H1 (cell line): ENCODE measurements around the gene PSMB11. TPM values are rescaled to one million over a fixed set of nuclear protein-coding genes. Genes with fewer than 3 reads are reported as not detected.

Experiments used
- CTCF ChIA-PET: fragments of 300-600 bp; sonication (Branson Sonifier 250); formaldehyde crosslinking; loops from one replicate; lab custom pipeline; 2021; ENCODE audit not compliant: partially characterized antibody; lab: Charles Lee
- POLR2A ChIA-PET: fragments of 300-600 bp; sonication (Branson Sonifier 250); formaldehyde crosslinking; loops from one replicate; lab custom pipeline; 2021; ENCODE audit warnings: inconsistent platforms; ENCODE audit not compliant: partially characterized antibody; lab: Charles Lee
- DNase-seq, 2 experiments: peaks; one replicate each; pipeline versions ENCODE4 v3.0.0 to v3.0.0-alpha.2; 2010 to 2022; ENCODE audit warnings: low spot score in 2 of 2, low read depth in 1 of 2, mixed read lengths in 1 of 2
- FAIRE-seq: peaks from 2 replicates; lab custom pipeline; 2011; peaks lifted over from hg19 to GRCh38; lab: Jason Lieb, UNC
- H2AFZ ChIP-seq: 2 replicates; pipeline ENCODE4 v1.8.1; 2012; ENCODE audit warnings: low read length, inconsistent platforms
- H2AK5ac ChIP-seq: 2 replicates; pipeline ENCODE4 v1.6.1; 2013; ENCODE audit warnings: low read depth, low read length
- H2BK120ac ChIP-seq: replicated peaks from 2 replicates; pipeline ENCODE3; 2013; ENCODE audit warnings: low read depth, low read length, inconsistent platforms
- H2BK12ac ChIP-seq: 2 replicates; pipeline ENCODE4 v1.6.1; 2013; ENCODE audit warnings: low read depth, low read length
- H2BK15ac ChIP-seq: 2 replicates; pipeline ENCODE4 v1.6.1; 2013; ENCODE audit warnings: low read length
- H2BK20ac ChIP-seq: 2 replicates; pipeline ENCODE4 v1.6.1; 2013; ENCODE audit warnings: low read length
- H2BK5ac ChIP-seq: 2 replicates; pipeline ENCODE4 v1.6.1; 2013; ENCODE audit warnings: low read depth, low read length
- H3K14ac ChIP-seq: 2 replicates; pipeline ENCODE4 v1.6.1; 2013; ENCODE audit warnings: inconsistent platforms; ENCODE audit not compliant: insufficient read length
- H3K18ac ChIP-seq: 2 replicates; pipeline ENCODE4 v1.6.1; 2013; ENCODE audit warnings: low read length; ENCODE audit errors: extremely low read depth
- H3K23ac ChIP-seq: 2 replicates; pipeline ENCODE4 v1.6.1; 2013; ENCODE audit warnings: inconsistent platforms; ENCODE audit not compliant: insufficient read length
- H3K23me2 ChIP-seq: 2 replicates; pipeline ENCODE4 v1.6.1; 2013; ENCODE audit warnings: low read depth, low read length
- H3K27ac ChIP-seq: 2 replicates; pipeline ENCODE4 v1.6.1; 2011; ENCODE audit warnings: low read depth, low read length, inconsistent platforms
- H3K27me3 ChIP-seq, 4 experiments: replicated peaks in 1 of 4; 1 replicate in 1 of 4; 2 replicates in 3 of 4; pipeline versions ENCODE4 v1.6.1 to v1.8.1; 2011 to 2013; ENCODE audit warnings: low read length in 3 of 4, mild to moderate bottlenecking in 3 of 4, inconsistent platforms in 2 of 4, mixed read lengths in 2 of 4, moderate library complexity in 1 of 4; ENCODE audit not compliant: control insufficient read depth in 3 of 4, insufficient read depth in 3 of 4; ENCODE audit errors: extremely low read depth in 1 of 4
- H3K36me3 ChIP-seq, 4 experiments: 2 replicates each; pipeline versions ENCODE4 v1.6.1 to v1.8.1; 2011 to 2013; ENCODE audit warnings: mild to moderate bottlenecking in 4 of 4, low read length in 3 of 4, moderate library complexity in 2 of 4, control low read depth in 1 of 4, inconsistent platforms in 1 of 4; ENCODE audit not compliant: insufficient read depth in 4 of 4, control insufficient read depth in 2 of 4
- H3K4ac ChIP-seq: replicated peaks from 2 replicates; pipeline ENCODE3; 2013; ENCODE audit warnings: low read length, low read depth, mixed read lengths, inconsistent platforms; ENCODE audit not compliant: insufficient read length
- H3K4me1 ChIP-seq, 4 experiments: replicated peaks in 1 of 4; 1 replicate in 1 of 4; 2 replicates in 3 of 4; pipeline versions ENCODE4 v1.6.1 to v1.8.1; 2011 to 2013; ENCODE audit warnings: low read length in 3 of 4, inconsistent platforms in 2 of 4, mixed read lengths in 1 of 4; ENCODE audit not compliant: insufficient read depth in 4 of 4, control insufficient read depth in 3 of 4
- H3K4me2 ChIP-seq, 2 experiments: 2 replicates each; pipeline versions ENCODE4 v1.6.1 to v1.8.1; 2011 to 2013; ENCODE audit warnings: low read depth in 2 of 2, low read length in 2 of 2, control low read depth in 1 of 2, inconsistent platforms in 1 of 2, mild to moderate bottlenecking in 1 of 2; ENCODE audit not compliant: insufficient read depth in 1 of 2
- H3K4me3 ChIP-seq, 4 experiments: fragments of 200-600, 300-600 bp in 1 of 4; sonication (generic), shearing (Covaris generic), sonication (Bioruptor Twin) in 1 of 4; 2 replicates each; pipeline versions ENCODE4 v1.5.1 to v1.8.1; 2011 to 2016; ENCODE audit warnings: low read length in 4 of 4, low read depth in 3 of 4, control low read depth in 2 of 4, inconsistent platforms in 2 of 4, mild to moderate bottlenecking in 2 of 4, mixed read lengths in 1 of 4, moderate library complexity in 1 of 4; ENCODE audit not compliant: insufficient read depth in 2 of 4; ENCODE audit errors: extremely low read depth in 1 of 4
- H3K56ac ChIP-seq: replicated peaks from 2 replicates; pipeline ENCODE3; 2013; ENCODE audit warnings: low read depth, mild to moderate bottlenecking, mixed read lengths, low read length, inconsistent platforms; ENCODE audit not compliant: insufficient read length
- H3K79me1 ChIP-seq: 2 replicates; pipeline ENCODE4 v1.6.1; 2013; ENCODE audit warnings: low read depth, low read length, control low read depth
- H3K79me2 ChIP-seq, 2 experiments: 2 replicates each; pipeline versions ENCODE4 v1.6.1 to v1.8.1; 2012 to 2013; ENCODE audit warnings: low read length in 2 of 2, mild to moderate bottlenecking in 2 of 2, inconsistent platforms in 1 of 2; ENCODE audit not compliant: insufficient read depth in 2 of 2, control insufficient read depth in 1 of 2
- H3K9ac ChIP-seq, 4 experiments: replicated peaks in 1 of 4; 1 replicate in 1 of 4; 2 replicates in 3 of 4; pipeline versions ENCODE4 v1.6.1 to v1.8.1; 2011 to 2013; ENCODE audit warnings: low read depth in 3 of 4, low read length in 3 of 4, control low read depth in 2 of 4, mild to moderate bottlenecking in 2 of 4, moderate library complexity in 2 of 4, inconsistent platforms in 1 of 4; ENCODE audit errors: extremely low read depth in 1 of 4
- H3K9me3 ChIP-seq, 2 experiments: 2 replicates each; pipeline versions ENCODE4 v1.6.1 to v1.8.1; 2012 to 2013; ENCODE audit warnings: mild to moderate bottlenecking in 2 of 2, moderate library complexity in 2 of 2, control low read depth in 1 of 2, inconsistent platforms in 1 of 2, low read depth in 1 of 2, low read length in 1 of 2, mixed read lengths in 1 of 2; ENCODE audit not compliant: insufficient read depth in 2 of 2
- H4K20me1 ChIP-seq, 2 experiments: replicated peaks in 1 of 2; 2 replicates each; pipeline versions ENCODE3 to v1.8.1; 2011 to 2013; ENCODE audit warnings: inconsistent platforms in 2 of 2, low read length in 2 of 2, mild to moderate bottlenecking in 1 of 2; ENCODE audit not compliant: insufficient read depth in 2 of 2, control insufficient read depth in 1 of 2
- H4K5ac ChIP-seq: 2 replicates; pipeline ENCODE4 v1.6.1; 2013; ENCODE audit warnings: low read length, low read depth, mixed read lengths, inconsistent platforms; ENCODE audit not compliant: insufficient read length
- H4K8ac ChIP-seq: 2 replicates; pipeline ENCODE4 v1.8.0; 2013; ENCODE audit warnings: mild to moderate bottlenecking, moderate library complexity, low read length, inconsistent platforms; ENCODE audit not compliant: insufficient read depth; ENCODE audit errors: extremely low read depth
- H4K91ac ChIP-seq: replicated peaks from 2 replicates; pipeline ENCODE3; 2013; ENCODE audit warnings: low read length, mixed read lengths, inconsistent platforms; ENCODE audit not compliant: insufficient read length
- BCL11A ChIP-seq, 2 experiments: IDR thresholded peaks; one replicate each; pipeline ENCODE4 v1.6.1; 2011; ENCODE audit warnings: low read depth in 2 of 2, low read length in 2 of 2, mild to moderate bottlenecking in 2 of 2
- CBX5 ChIP-seq: fragments of 300-800, 300-1000 bp; sonication (generic); IDR thresholded peaks from 2 replicates; pipeline ENCODE4 v1.7.1; 2016; ENCODE audit warnings: antibody characterized with exemption, low read length, low read depth
- CREB1 ChIP-seq: IDR thresholded peaks from 2 replicates; pipeline ENCODE4 v1.6.1; 2012; ENCODE audit warnings: inconsistent platforms
- FOSL1 ChIP-seq: IDR thresholded peaks from 2 replicates; pipeline ENCODE4 v1.6.1; 2011; ENCODE audit warnings: mild to moderate bottlenecking, low read depth, low read length, moderate library complexity; ENCODE audit not compliant: insufficient read depth
- JUND ChIP-seq: IDR thresholded peaks from 2 replicates; pipeline ENCODE4 v1.6.1; 2011; ENCODE audit warnings: mild to moderate bottlenecking, improper control_type of control experiment, low read length
- KDM1A ChIP-seq: fragments of 200-600, 300-600 bp; sonication (generic); IDR thresholded peaks from 2 replicates; pipeline ENCODE4 v1.7.1; 2016; ENCODE audit warnings: mild to moderate bottlenecking, low read length, borderline replicate concordance
- NANOG ChIP-seq: IDR thresholded peaks from 2 replicates; pipeline ENCODE4 v1.6.1; 2011; ENCODE audit warnings: low read length, low read depth, mild to moderate bottlenecking, inconsistent platforms; ENCODE audit not compliant: insufficient read depth, poor library complexity, severe bottlenecking
- PHF8 ChIP-seq: fragments of 200-600 bp; sonication (generic); conservative IDR thresholded peaks from 2 replicates; pipeline ENCODE4 v1.7.1; 2012; ENCODE audit warnings: low read depth, mild to moderate bottlenecking, inconsistent platforms, low read length, moderate library complexity
- RAD21 ChIP-seq, 2 experiments: IDR thresholded peaks in 1 of 2; conservative IDR thresholded peaks in 1 of 2; 2 replicates each; pipeline ENCODE4 v1.6.1; 2011; ENCODE audit warnings: low read depth in 2 of 2, low read length in 2 of 2, improper control_type of control experiment in 1 of 2, inconsistent platforms in 1 of 2, mild to moderate bottlenecking in 1 of 2, moderate library complexity in 1 of 2
- ZNF274 ChIP-seq: IDR thresholded peaks from 2 replicates; pipeline ENCODE4 v1.7.0; 2012; ENCODE audit warnings: low read length, borderline replicate concordance; ENCODE audit errors: extremely low read depth
- WGBS, 2 experiments: shearing (Covaris generic) in 1 of 2; methylation state at CpG; one replicate each; pipeline versions ENCODE4 v1.1.6 to v1.1.7; 2013 to 2015; ENCODE audit warnings: low lambda C conversion rate in 2 of 2, mixed read lengths in 2 of 2, inconsistent platforms in 1 of 2, low coverage in 1 of 2, missing lambda C conversion rate in 1 of 2; ENCODE audit not compliant: insufficient replicate concordance in 2 of 2, insufficient coverage in 1 of 2, insufficient read length in 1 of 2; ENCODE audit errors: extremely low coverage in 1 of 2, missing lambda C conversion rate in 1 of 2; 5-methylcytosine and 5-hydroxymethylcytosine counted together
- polyA plus RNA-seq, 7 experiments: library from polyadenylated mRNA; depleted of rRNA in 3 of 7; stranded (reverse) in 5 of 7; unstranded in 2 of 7; fragments of >200 nt in 5 of 7; fragments of 200-250 nt in 2 of 7; gene quantifications; 1 replicate in 5 of 7; 2 replicates in 1 of 7; 4 replicates in 1 of 7; pipeline versions ENCODE4 v1.2.1 to v1.2.3, GENCODE V29; 2011 to 2013; ENCODE audit warnings: missing spikeins in 2 of 7, mixed read lengths in 2 of 7
- total RNA-seq: library from RNA; stranded (reverse); fragmentation: NEBNext Ultra II Directional; extraction: Animal tissue kit (Norgen Biotek cat#: 25700); gene quantifications from 2 replicates; pipeline ENCODE4 v1.2.1, GENCODE V29; 2021
- TF ChIP-seq, protein P1 (sequence below): IDR thresholded peaks from 2 replicates; pipeline ENCODE4 v1.6.1; 2012; ENCODE audit warnings: inconsistent platforms

PSMB11 gene
- total and polyA plus RNA-seq, 2 of the 8 experiments (the other 6 are each of a cell fraction or from before 2014, with no cell fraction given), result not detected

- no peak for FAIRE-seq
- POLR2A ChIA-PET, result interaction anchor here (0.7 to 2.6 kb wide), 12 partner anchors 8 to 83 kb away, joined by 3 to 14 read pairs (median 4); no protein-coding TSS in a partner anchor
- TF ChIP-seq KDM1A, result no peak
- TF ChIP-seq, protein P1, sequence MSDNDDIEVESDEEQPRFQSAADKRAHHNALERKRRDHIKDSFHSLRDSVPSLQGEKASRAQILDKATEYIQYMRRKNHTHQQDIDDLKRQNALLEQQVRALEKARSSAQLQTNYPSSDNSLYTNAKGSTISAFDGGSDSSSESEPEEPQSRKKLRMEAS, result no peak
- TF ChIP-seq FOSL1, result no peak
- TF ChIP-seq ZNF274, result no peak
- no peak for TF ChIP-seq JUND
- TF ChIP-seq NANOG, result no peak
- no peak for TF ChIP-seq RAD21 (IDR thresholded peaks at IDR 0.05 in 1 of 2, conservative IDR thresholded peaks at IDR 0.05 in 1 of 2; ENCODE audit: low read depth in 2 of 2, low read length in 2 of 2)
- no peak for TF ChIP-seq CREB1
- TF ChIP-seq BCL11A (IDR thresholded peaks at IDR 0.05; ENCODE audit: low read depth in 2 of 2, low read length in 2 of 2), result no peak
- TF ChIP-seq CBX5, result no peak
- TF ChIP-seq PHF8, result no peak
Observed at GRCh38 chr14:23089498-23090253, 47.7 kb downstream of the PSMB11 start.

More at GRCh38 chr14:23089498-23090253, 47.7 kb downstream of the PSMB11 start:
- no peak overlapping the region for H3K18ac ChIP-seq
- H2BK15ac ChIP-seq, result no peak overlapping the region
- no peak overlapping the region for H2BK20ac ChIP-seq
- H2BK12ac ChIP-seq, result no peak overlapping the region
- H3K79me2 ChIP-seq, result peaks cover 16 to 42% of the 10 kb centered on the region in 2 experiments
- no peak overlapping the region for H3K9ac ChIP-seq
- no peak overlapping the region for H3K4me3 ChIP-seq
- H3K27ac ChIP-seq, result no peak overlapping the region
- no peak overlapping the region for H3K4me2 ChIP-seq
- no peak overlapping the region for H4K8ac ChIP-seq
- no peak overlapping the region for H4K91ac ChIP-seq
- H4K20me1 ChIP-seq, result peaks cover 6 to 9% of the 10 kb centered on the region in 2 experiments
- H2AFZ ChIP-seq, result no peak overlapping the region
- H2AK5ac ChIP-seq, result no peak overlapping the region
- peaks cover 5% of the 10 kb centered on the region; the same call in 1 of the 2 replicates for H3K23me2 ChIP-seq
- no peaks in the 10 kb centered on the region; a peak in 1 of 7 replicates for H3K4me1 ChIP-seq
- no peak overlapping the region for H2BK120ac ChIP-seq
- H3K36me3 ChIP-seq, result peaks cover 27 to 81% (median 59%) of the 10 kb centered on the region in 4 experiments
- WGBS, 2 experiments, result 94% methylated on average over 12 of the region's 12 CpGs; no CpG with 5 or more reads in 1 of the 2 experiments
- no peak overlapping the region for H2BK5ac ChIP-seq
- H3K9me3 ChIP-seq, result no peaks in the 10 kb centered on the region
- no peak overlapping the region for H3K14ac ChIP-seq
- H3K79me1 ChIP-seq, result peaks cover 2% of the 10 kb centered on the region; the same call in 1 of the 2 replicates
- no peak overlapping the region for H3K56ac ChIP-seq
- no peak overlapping the region for H3K4ac ChIP-seq
- no peak overlapping the region for H4K5ac ChIP-seq
- CTCF ChIA-PET, result interaction anchor here (0.6 to 4.6 kb wide), 10 partner anchors 10 to 290 kb away, joined by 3 to 56 read pairs (median 3); no protein-coding TSS in a partner anchor
- no peak overlapping the region for H3K23ac ChIP-seq
- no peaks in the 10 kb centered on the region for H3K27me3 ChIP-seq
- DNase-seq, result no peak
